Measurements from ENCODE around the gene PLA2G15. TPM values are rescaled to one million over a fixed set of nuclear protein-coding genes. Genes with fewer than 3 reads are reported as not detected.
A peak's percentile ranks its signal among the peaks of the same experiment; 100 is the strongest.

The PLA2G15 gene
- total RNA-seq, 1 experiment from 2014 or later, result 10.2 TPM

- Mint-ChIP-seq H3K27me3 (ENCODE audit: low read depth) (peaks cover 10% of the 10 kb centered on the region), H3K4me3 (peak overlapping the region; percentile 72), H3K9me3 (no peaks in the 10 kb centered on the region), H3K4me1 (peaks cover 20% of the 10 kb centered on the region), H3K36me3 (peaks cover 32% of the 10 kb centered on the region), H3K27ac (peak overlapping the region; percentile 51)
- ChIA-PET POLR2A (interaction anchor here (0.8 to 4.2 kb wide), 3 partner anchors 30 to 150 kb away, joined by 3 to 39 read pairs (median 3); partner anchors contain the start of genes NFATC3, PRMT7, SLC7A6 and SLC7A6OS), CTCF (interaction anchor here (1.0 to 5.1 kb wide), 6 partner anchors 12 to 242 kb away, joined by 3 to 46 read pairs (median 4); partner anchors contain the start of gene NFATC3)
- ATAC-seq (peak; percentile 0; the same call in 1 of the 2 replicates), DNase-seq (ENCODE audit: low spot score) (peak; percentile 71)
- no peak for TF ChIP-seq MAX (CRISPR knock-in tag; IDR thresholded peaks at IDR 0.05)
- TF ChIP-seq USF1 (CRISPR knock-in tag; IDR thresholded peaks at IDR 0.05), result 0 out of 2 replicates have a peak, but pooled peaks have one; percentile 14
- TF ChIP-seq FOXJ3 (CRISPR knock-in tag; IDR thresholded peaks at IDR 0.05; ENCODE audit: borderline replicate concordance), result no peak
- no peak for TF ChIP-seq GRHL2 (CRISPR knock-in tag; IDR thresholded peaks at IDR 0.05; ENCODE audit: insufficient replicate concordance, severe bottlenecking)
- TF ChIP-seq GABPB1 (CRISPR knock-in tag; IDR thresholded peaks at IDR 0.05), result 0 out of 2 replicates have a peak, but pooled peaks have one; percentile 35
- 0 out of 2 replicates have a peak, but pooled peaks have one; percentile 54 for TF ChIP-seq ZNF281 (CRISPR knock-in tag; IDR thresholded peaks at IDR 0.05)
- TF ChIP-seq PRDM15 (CRISPR knock-in tag; IDR thresholded peaks at IDR 0.05), result peak; percentile 44; the same call in 1 of the 2 replicates
- TF ChIP-seq TEAD1 (CRISPR knock-in tag; IDR thresholded peaks at IDR 0.05), result no peak
- no peak for TF ChIP-seq KAT7 (CRISPR knock-in tag; IDR thresholded peaks at IDR 0.05; ENCODE audit: borderline replicate concordance)
- TF ChIP-seq EMX1 (CRISPR knock-in tag; IDR thresholded peaks at IDR 0.05), result 0 out of 2 replicates have a peak, but pooled peaks have one; percentile 35
- TF ChIP-seq ZNF232 (CRISPR knock-in tag; IDR thresholded peaks at IDR 0.05), result no peak
These were observed 10.7 kb upstream of the PLA2G15 start for GRCh38 chr16:68234188-68235107.

GRCh38 chr16:68235108-68235886, 9.9 kb upstream of the PLA2G15 start:
- Mint-ChIP-seq H3K9me3 (no peaks in the 10 kb centered on the region), H3K27ac (peak overlapping the region; percentile 57), H3K4me3 (peak overlapping the region; percentile 72), H3K27me3 (ENCODE audit: low read depth) (peaks cover 14% of the 10 kb centered on the region), H3K36me3 (peaks cover 24% of the 10 kb centered on the region), H3K4me1 (peaks cover 24% of the 10 kb centered on the region)
- POLR2A ChIA-PET, result interaction anchor here (0.8 to 4.2 kb wide), 4 partner anchors 17 to 150 kb away, joined by 3 to 39 read pairs (median 5); partner anchors contain the start of genes NFATC3, PRMT7 and SLC7A6OS
- peak; percentile 59 for DNase-seq (ENCODE audit: low spot score)
- CTCF ChIA-PET, result interaction anchor here (1.0 to 5.1 kb wide), 7 partner anchors 12 to 243 kb away, joined by 3 to 46 read pairs (median 4); partner anchors contain the start of gene SLC7A6
- peak; percentile 4 for ATAC-seq
- peak; percentile 48; the same call in 1 of the 2 replicates for TF ChIP-seq HMGXB4 (CRISPR knock-in tag; IDR thresholded peaks at IDR 0.05)
- no peak for TF ChIP-seq ZBTB43 (CRISPR knock-in tag; IDR thresholded peaks at IDR 0.05)
- no peak for TF ChIP-seq JAZF1 (CRISPR knock-in tag; IDR thresholded peaks at IDR 0.05)
- TF ChIP-seq NR2C2 (CRISPR knock-in tag; IDR thresholded peaks at IDR 0.05), result no peak
- TF ChIP-seq ESRRA (CRISPR knock-in tag; IDR thresholded peaks at IDR 0.05; ENCODE audit: borderline replicate concordance), result no peak; the same call in 1 of the 2 replicates
- no peak for TF ChIP-seq SMAD3 (CRISPR knock-in tag; IDR thresholded peaks at IDR 0.05; ENCODE audit: borderline replicate concordance)
- 0 out of 2 replicates have a peak, but pooled peaks have one; percentile 14 for TF ChIP-seq JUN (CRISPR knock-in tag; IDR thresholded peaks at IDR 0.05)
- 0 out of 2 replicates have a peak, but pooled peaks have one; percentile 33 for TF ChIP-seq FOXK1 (CRISPR knock-in tag; IDR thresholded peaks at IDR 0.05)
- TF ChIP-seq MAX (CRISPR knock-in tag; IDR thresholded peaks at IDR 0.05), result peak; percentile 30

Measured in WTC11 (cell line).